ENCODE data around the gene SYNCRIP. TPM values are rescaled to one million over a fixed set of nuclear protein-coding genes. Genes with fewer than 3 reads are reported as not detected.

Gene SYNCRIP
- total and polyA plus RNA-seq, 4 donors, result 27.8 to 41.7 (median 30.4) TPM

GRCh38 chr6:85574932-85575598, 67.6 kb downstream of the SYNCRIP start:
- Histone ChIP-seq H3K27ac (ENCODE audit: low read depth in 1 of 2, low read length in 2 of 2) (peak overlapping the region in 1 of 2 donors; percentile 10), H3K9me3 (ENCODE audit: control insufficient read depth in 4 of 4, low read length in 3 of 4) (no peaks in the 10 kb centered on the region), H3K9ac (ENCODE audit: low read depth in 1 of 2, low read length in 2 of 2) (no peak overlapping the region), H3K27me3 (ENCODE audit: control insufficient read depth in 4 of 4, insufficient read depth in 4 of 4, low read length in 3 of 4) (no peaks in the 10 kb centered on the region), H3K4me3 (ENCODE audit: low read depth in 1 of 3, low read length in 3 of 3) (no peak overlapping the region), H3K36me3 (ENCODE audit: control insufficient read depth in 4 of 4, insufficient read depth in 3 of 4, low read depth in 1 of 4, low read length in 3 of 4) (peaks cover 0 to 4% (median 0%) of the 10 kb centered on the region in 4 donors), H3K4me1 (ENCODE audit: control insufficient read depth in 4 of 4, insufficient read depth in 4 of 4, low read length in 3 of 4) (peaks cover 3 to 48% (median 25%) of the 10 kb centered on the region in 4 donors)
- DNase-seq (ENCODE audit: low spot score), result no peak
- TF ChIP-seq JUND (IDR thresholded peaks at IDR 0.05) (no peak), RXRA (IDR thresholded peaks at IDR 0.05) (peak; percentile 35 to 57), REST (IDR thresholded peaks at IDR 0.05) (no peak), SP1 (IDR thresholded peaks at IDR 0.05) (peak; percentile 57), HNF4A (conservative IDR thresholded peaks at IDR 0.05) (peak; percentile 52 to 57)
- TF ChIP-seq, protein P1, sequence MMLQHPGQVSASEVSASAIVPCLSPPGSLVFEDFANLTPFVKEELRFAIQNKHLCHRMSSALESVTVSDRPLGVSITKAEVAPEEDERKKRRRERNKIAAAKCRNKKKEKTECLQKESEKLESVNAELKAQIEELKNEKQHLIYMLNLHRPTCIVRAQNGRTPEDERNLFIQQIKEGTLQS (IDR thresholded peaks at IDR 0.05), result no peak

GRCh38 chr6:85569323-85569722, 73.4 kb downstream of the SYNCRIP start:
- DNase-seq (ENCODE audit: low spot score), result no peak
- Histone ChIP-seq H3K9me3 (ENCODE audit: control insufficient read depth in 4 of 4, low read length in 3 of 4) (no peaks in the 10 kb centered on the region), H3K4me1 (ENCODE audit: control insufficient read depth in 4 of 4, insufficient read depth in 4 of 4, low read length in 3 of 4) (peaks cover 0 to 8% (median 0%) of the 10 kb centered on the region in 4 donors), H3K36me3 (ENCODE audit: control insufficient read depth in 4 of 4, insufficient read depth in 3 of 4, low read depth in 1 of 4, low read length in 3 of 4) (peaks cover 0 to 5% (median 3%) of the 10 kb centered on the region in 4 donors), H3K27ac (ENCODE audit: low read depth in 1 of 2, low read length in 2 of 2) (no peak overlapping the region), H3K4me3 (ENCODE audit: low read depth in 1 of 3, low read length in 3 of 3) (no peak overlapping the region), H3K27me3 (ENCODE audit: control insufficient read depth in 4 of 4, insufficient read depth in 4 of 4, low read length in 3 of 4) (no peaks in the 10 kb centered on the region), H3K9ac (ENCODE audit: low read depth in 1 of 2, low read length in 2 of 2) (no peak overlapping the region)
- TF ChIP-seq FOXA1 (IDR thresholded peaks at IDR 0.05) (no peak), FOXA2 (IDR thresholded peaks at IDR 0.05) (no peak), EGR1 (IDR thresholded peaks at IDR 0.05; ENCODE audit: low read depth in 2 of 2) (no peak), SP1 (IDR thresholded peaks at IDR 0.05) (no peak), RAD21 (IDR thresholded peaks at IDR 0.05) (no peak), REST (IDR thresholded peaks at IDR 0.05) (no peak), RXRA (IDR thresholded peaks at IDR 0.05) (no peak), HNF4A (conservative IDR thresholded peaks at IDR 0.05) (no peak), NR2F2 (IDR thresholded peaks at IDR 0.05) (no peak), GABPA (IDR thresholded peaks at IDR 0.05 in 1 of 2, conservative IDR thresholded peaks at IDR 0.05 in 1 of 2) (no peak), TAF1 (conservative IDR thresholded peaks at IDR 0.05) (no peak), HNF4G (IDR thresholded peaks at IDR 0.05) (no peak), YY1 (IDR thresholded peaks at IDR 0.05) (no peak), JUND (IDR thresholded peaks at IDR 0.05) (no peak)
- TF ChIP-seq, protein P2, sequence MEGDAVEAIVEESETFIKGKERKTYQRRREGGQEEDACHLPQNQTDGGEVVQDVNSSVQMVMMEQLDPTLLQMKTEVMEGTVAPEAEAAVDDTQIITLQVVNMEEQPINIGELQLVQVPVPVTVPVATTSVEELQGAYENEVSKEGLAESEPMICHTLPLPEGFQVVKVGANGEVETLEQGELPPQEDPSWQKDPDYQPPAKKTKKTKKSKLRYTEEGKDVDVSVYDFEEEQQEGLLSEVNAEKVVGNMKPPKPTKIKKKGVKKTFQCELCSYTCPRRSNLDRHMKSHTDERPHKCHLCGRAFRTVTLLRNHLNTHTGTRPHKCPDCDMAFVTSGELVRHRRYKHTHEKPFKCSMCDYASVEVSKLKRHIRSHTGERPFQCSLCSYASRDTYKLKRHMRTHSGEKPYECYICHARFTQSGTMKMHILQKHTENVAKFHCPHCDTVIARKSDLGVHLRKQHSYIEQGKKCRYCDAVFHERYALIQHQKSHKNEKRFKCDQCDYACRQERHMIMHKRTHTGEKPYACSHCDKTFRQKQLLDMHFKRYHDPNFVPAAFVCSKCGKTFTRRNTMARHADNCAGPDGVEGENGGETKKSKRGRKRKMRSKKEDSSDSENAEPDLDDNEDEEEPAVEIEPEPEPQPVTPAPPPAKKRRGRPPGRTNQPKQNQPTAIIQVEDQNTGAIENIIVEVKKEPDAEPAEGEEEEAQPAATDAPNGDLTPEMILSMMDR (IDR thresholded peaks at IDR 0.05; ENCODE audit: low read depth, low read length, missing input control), result no peak
- TF ChIP-seq, protein P1 (IDR thresholded peaks at IDR 0.05), result no peak
- TF ChIP-seq, protein P3, sequence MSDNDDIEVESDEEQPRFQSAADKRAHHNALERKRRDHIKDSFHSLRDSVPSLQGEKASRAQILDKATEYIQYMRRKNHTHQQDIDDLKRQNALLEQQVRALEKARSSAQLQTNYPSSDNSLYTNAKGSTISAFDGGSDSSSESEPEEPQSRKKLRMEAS (IDR thresholded peaks at IDR 0.05), result no peak
- TF ChIP-seq, protein P4, sequence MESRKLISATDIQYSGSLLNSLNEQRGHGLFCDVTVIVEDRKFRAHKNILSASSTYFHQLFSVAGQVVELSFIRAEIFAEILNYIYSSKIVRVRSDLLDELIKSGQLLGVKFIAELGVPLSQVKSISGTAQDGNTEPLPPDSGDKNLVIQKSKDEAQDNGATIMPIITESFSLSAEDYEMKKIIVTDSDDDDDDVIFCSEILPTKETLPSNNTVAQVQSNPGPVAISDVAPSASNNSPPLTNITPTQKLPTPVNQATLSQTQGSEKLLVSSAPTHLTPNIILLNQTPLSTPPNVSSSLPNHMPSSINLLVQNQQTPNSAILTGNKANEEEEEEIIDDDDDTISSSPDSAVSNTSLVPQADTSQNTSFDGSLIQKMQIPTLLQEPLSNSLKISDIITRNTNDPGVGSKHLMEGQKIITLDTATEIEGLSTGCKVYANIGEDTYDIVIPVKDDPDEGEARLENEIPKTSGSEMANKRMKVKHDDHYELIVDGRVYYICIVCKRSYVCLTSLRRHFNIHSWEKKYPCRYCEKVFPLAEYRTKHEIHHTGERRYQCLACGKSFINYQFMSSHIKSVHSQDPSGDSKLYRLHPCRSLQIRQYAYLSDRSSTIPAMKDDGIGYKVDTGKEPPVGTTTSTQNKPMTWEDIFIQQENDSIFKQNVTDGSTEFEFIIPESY (IDR thresholded peaks at IDR 0.05), result no peak

Measured in liver (tissue), 9 donors.